NCI-H82 treated with DMSO at 0.1 percent for 48 hours (cell line): ENCODE measurements around the gene SLC22A17.

Source experiments
- DNase-seq: peaks from one replicate; lab custom pipeline; 2025; ENCODE audit not compliant: unreplicated experiment; lab: John Stamatoyannopoulos, UW

SLC22A17 gene

DNA sequence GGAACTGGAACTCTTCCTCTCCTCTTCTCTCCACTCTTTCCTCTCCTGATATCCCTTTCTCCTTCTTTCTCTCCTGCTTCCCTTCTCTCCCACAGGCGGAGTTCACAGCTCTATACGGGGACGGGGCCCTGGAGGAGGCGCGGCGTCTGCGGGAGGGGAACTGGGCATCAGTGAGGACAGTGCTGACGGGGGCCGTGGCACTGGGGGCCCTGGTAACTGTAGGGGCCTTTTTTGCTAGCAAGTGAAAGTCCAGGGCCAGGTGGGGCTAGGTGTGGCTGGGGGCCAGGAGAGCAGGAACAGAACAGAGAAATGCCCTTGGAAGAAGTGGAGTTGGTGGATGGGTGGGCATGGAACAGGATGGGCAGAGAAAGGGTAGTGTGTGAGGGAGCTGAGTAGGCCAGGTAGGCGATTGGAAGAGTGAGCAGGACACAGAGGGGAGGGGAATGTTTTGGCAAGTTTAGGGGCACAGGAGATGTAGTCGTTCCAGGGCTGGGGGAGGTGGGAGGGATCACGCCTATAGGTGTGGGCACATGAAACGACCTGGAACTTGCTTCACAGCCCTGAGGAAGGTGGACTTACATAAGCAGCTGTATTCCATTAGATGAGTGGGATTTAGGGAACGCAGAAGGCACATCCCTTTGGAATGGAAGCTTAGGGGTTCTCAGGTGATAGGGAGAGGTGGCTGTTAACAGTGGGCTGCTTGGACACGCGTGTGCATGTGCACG lies 43.8 kb downstream of the SLC22A17 start:
- no peak for DNase-seq

GRCh38 chr14:23307687-23308644 lies 44.7 kb downstream of the SLC22A17 start:
- no peak for DNase-seq

GRCh38 chr14:23307146-23307530 lies 45.5 kb downstream of the SLC22A17 start:
- DNase-seq: no peak

DNA sequence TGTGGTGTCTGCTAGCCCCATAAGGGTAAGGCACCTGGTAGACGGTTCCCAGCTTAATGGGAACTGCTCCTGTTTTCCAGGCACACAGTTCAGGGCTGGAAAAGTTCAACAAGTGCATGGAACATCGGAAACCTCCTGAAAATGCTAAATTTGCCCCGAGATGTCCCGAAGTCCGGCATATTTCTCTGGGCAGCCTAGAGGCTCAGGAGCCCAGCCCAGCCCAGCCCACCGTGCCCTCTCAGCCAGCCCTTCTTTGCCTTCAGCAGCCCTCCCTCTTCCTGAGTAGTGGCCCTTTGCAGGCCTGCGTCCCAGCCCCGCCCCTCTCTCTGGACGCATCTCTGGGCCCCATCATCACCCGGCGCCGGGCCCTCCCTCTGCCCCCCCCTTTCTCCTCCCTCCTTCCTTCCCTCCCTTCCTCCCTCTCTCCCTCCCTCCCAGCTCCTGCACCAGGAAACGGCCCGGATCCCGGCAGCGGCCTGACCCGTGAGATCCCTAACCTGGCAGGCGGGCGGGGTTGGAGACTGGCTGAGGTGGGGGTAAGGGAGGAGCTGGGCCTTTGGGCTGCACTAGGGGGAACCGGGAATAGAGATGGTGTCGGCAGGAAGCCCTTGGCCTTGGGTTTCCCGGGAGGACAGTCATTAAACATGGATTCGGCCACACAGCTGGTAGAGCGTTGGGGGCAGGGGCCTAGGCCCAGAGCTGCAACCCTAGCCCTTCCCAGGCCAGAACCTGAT lies 46.1 kb downstream of the SLC22A17 start, which contains the start of gene BCL2L2:
Gene BCL2L2 (plus strand): TSS at position 422 of the 734 bp plus-strand sequence. CDS start 935 bp downstream, outside the sequence.
- peak; percentile 100 for DNase-seq

DNA sequence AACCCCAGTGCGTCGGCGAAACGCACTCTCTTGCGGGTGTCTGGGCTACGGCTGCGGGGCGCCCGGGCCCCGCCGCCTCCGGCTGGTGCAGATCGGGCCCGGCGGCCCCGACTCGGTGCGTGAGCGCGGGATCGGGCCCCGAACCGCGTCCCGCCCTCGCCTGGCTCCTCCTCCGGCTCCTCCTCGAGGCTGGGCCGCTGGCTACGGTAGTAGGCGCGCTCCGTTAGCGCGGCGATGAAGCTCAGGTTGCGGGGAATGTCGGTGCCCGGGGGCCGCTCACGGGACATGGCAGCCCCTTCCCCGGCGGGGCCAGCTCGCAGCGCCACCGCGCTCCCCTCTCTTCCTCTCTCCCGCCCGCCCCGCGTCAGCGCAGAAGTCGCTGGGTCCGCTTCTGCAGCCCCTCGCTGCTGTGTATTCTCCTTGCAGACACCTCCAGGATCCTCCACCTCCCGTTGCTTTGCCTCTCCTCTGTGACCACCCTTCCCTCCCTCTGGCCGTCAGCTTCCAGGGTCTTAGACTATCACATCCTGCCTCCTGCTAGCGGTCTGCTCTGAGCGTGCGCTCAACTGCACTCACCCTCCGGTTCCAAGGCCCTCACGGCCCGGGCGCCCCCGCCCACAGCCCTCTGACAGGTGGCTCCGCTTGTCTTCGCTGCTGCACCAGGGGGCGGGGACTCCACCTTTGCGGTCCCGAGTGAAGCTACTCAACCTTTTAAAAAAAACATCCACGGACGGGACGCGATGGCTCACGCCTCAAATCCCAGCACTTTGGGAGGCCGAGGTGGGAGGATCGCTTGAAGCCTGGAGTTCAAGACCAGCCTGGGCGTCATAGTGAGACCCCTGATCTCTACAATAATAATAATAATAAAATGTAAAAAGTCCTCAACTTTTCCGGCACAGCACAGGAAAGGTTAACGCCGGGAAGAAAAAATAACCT lies 50.1 kb downstream of the SLC22A17 start, which contains the start of gene PPP1R3E:
Gene PPP1R3E (minus strand): TSS at position 570 of the 936 bp plus-strand sequence. CDS start 283 bp downstream, at position 287.
- DNase-seq: peak; percentile 99

GRCh38 chr14:23301969-23302289 lies 50.8 kb downstream of the SLC22A17 start:
- DNase-seq: no peak

DNA sequence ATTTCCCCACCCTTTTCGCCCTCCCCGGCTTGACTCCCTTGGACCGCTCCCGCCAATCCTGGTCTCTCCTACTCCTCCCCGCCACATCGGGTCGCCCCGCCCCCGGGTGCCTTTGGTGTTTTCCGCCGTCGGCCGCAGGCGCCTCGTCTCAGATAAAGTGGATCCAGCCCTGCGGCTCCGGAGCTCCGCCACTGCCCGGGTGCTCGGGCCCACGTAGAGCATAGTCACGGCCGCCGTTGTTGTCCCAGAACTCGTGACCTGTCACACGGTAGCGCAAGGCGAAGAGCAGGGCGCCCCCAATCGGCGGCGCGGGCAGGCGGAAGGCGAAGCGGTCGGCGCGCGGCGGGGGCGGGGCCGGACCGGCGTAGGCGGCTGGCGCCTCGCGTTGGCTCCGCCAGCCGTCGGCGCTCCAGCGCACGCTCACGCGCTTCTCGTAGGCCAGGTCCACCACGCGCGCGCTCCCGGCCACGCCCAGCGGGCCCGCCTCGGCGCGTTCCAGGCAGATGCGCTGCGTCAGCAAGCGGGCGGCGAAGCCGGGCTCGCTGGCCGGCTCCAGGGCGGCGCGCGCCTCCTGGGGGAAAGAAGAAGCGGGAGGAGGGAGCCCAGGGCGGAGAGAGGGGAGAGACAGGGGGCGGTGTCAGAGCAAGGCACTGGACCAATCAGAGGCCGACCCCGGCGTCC lies 51.3 kb downstream of the SLC22A17 start:
- DNase-seq: peak; percentile 100

GRCh38 chr14:23300687-23301223 lies 51.9 kb downstream of the SLC22A17 start:
- peak; percentile 93 for DNase-seq

DNA sequence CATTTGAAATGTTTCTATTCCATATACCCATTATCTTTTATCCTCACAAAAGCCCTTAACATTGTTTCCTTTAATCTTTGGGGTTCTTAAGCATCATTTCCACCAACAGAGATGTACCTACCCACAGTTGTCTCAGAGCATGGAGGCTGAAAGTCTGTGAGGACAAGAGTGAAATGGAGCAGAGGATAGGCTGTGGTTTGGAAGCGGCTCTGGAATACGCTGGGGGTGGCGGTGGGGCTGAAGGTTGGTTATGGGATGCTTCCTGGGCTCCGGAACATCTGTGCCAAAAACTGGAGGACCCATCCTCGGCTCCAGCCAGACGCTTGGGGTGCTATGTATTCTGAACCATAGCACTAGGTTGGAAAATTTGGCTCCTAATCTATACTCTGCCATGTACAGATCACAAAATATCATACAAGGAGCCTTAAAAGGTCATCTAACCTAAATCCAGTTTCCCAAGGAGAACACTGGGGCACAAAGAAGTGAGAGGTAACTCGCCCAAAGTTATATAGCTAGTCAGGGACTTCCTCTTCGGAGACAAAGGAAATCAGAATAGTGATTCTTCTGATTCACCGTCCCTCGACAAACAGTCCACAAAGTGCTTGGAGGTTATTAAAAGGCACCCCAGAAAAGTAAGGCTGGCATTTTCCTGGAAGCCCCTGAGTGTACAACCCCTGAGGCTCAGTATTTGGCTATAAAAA lies 52.6 kb downstream of the SLC22A17 start:
- DNase-seq: no peak

DNA sequence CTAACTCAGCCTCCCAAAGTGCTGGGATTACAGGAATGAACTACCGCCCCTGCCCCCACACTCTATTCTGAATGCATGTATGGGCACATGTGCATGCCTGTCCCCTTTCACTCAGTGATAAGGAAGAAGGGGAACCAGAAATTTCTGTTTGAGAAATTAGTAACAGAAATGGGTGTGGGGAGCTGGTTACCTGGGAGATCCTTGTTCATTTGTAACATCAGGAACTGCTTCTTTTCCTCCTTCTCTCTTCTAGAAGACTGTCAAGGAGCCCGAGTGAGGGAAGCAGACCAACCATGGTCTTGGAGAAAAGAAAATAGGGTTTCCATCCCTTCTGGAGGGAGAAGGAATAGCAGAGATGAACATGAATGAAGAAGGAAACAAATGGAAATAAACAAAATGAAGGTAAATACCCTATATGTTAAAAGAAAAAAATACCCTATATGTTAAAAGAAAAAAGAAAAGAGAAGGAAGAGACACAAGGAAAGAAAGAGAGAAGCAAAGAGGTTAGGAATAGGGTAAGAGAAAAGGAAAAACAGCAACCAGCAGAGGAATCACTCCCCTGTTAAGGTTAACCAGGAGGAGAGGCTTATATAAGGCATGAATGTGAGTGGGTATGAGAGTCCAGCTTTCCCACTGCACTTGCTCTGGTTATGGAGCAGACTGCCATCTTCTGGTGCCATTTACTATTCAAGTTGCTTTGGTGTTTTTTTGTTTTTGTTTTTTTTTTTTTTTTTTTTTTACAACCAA lies 53.3 kb downstream of the SLC22A17 start:
- peak; percentile 69 for DNase-seq

DNA sequence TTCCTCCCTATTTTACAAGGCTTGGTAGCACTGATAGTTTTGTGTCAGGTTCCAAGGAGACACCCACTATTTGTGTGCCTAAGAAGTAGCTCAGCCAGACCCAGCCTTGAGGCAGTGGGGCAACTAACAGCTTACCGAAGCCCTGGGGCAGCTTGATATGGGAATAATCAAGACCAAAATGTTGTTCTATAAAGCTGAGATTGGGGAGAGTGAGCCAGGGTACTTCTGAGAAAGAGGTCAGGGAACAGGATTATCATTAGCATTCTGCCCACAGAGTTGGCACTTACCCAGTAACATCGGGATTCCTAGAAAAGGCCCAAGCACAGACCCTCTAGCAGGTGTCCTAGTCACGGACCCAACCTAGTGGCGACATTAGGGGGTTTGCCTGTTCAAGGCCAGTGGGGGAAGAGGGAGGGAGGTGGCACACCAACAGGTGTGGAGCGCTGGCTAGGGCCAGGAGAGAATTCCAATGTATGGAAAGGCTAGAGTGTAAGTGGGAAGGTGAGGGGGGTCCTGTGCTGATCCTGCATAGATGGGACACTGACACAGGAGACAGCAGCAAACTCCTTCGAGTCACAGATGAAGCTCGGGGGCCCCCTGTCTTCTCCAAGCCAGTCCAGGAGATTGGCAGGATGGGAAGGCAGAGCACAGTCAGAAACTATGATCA lies 54.9 kb downstream of the SLC22A17 start:
- no peak for DNase-seq

DNA sequence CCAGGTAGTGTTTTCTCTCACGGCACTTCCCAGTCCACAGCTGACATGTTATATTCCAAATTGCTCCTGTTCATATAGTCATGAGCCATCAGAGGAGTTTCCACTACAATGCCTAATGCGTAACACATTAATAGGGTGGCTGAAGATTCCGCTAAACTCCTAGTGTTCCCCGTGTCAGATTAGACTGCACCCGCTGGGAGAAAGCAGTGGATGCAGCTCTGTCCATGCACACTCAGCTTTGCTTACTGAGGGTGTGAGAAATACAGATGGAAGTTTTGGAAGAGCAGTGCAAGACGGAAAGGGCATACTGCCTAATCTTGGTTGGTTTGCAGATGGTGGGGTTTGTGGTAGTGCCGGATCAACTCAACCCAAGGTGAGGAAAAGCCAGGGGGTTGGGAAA lies 55.6 kb downstream of the SLC22A17 start:
- no peak for DNase-seq
